GM12865 (cell line): Measurements from ENCODE around the gene NONO.
A peak's percentile ranks its signal among the peaks of the same experiment; 100 is the strongest.

ENCODE experiments used
- DNase-seq: peaks from one replicate; pipeline ENCODE4 v3.0.0; 2010; ENCODE audit warnings: low read depth
- H3K4me3 ChIP-seq: 2 replicates; pipeline ENCODE4 v1.5.1; 2011; ENCODE audit warnings: mild to moderate bottlenecking, low read depth, low read length, control low read depth
- TF ChIP-seq, protein P1 (sequence below): IDR thresholded peaks from 2 replicates; pipeline ENCODE4 v1.5.1; 2011; ENCODE audit warnings: low read length, control low read depth, low read depth, inconsistent platforms; ENCODE audit not compliant: insufficient read depth; ENCODE audit errors: missing control alignments

Gene NONO

DNA sequence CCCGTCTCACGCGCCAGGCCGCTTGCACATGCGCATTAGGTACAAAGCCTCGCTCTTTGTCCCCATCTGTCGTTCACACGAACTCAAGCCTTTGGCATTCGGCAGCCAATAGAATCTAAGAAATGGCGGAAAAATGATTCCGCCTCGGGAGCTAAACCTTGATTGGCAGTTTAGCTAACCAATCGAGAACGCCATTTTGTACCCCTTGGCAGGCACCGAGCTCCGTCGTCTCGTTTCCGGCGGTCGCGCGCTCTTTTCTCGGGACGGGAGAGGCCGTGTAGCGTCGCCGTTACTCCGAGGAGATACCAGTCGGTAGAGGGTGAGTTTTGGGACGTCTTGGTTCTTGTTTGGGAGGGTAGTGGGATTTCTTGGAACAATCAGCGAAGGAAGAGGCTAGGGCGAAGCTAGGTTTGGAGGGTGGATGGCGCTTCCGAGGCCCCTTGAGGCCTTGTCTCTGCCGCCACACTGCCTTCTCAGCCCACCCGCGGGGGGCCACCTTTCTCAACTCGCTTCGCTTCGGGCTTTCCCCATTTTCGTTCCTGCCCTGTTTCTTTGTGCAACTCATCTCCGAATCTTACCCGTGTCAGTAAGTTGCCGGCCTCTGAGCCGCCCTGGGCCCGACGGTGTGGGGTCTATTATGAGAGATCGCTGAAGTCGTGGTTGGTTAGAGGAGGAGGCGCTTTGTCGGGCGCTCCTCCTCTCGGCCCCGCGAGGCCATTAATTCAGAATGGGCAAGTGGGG lies at the start of gene NONO:
Gene NONO (plus strand): TSS at position 233 of the 741 bp plus-strand sequence. CDS start 7,003 bp downstream, outside the sequence.
- H3K4me3 ChIP-seq: peak within 1 kb of the TSS; percentile 88
- DNase-seq: peak; percentile 99
- TF ChIP-seq, protein P1, sequence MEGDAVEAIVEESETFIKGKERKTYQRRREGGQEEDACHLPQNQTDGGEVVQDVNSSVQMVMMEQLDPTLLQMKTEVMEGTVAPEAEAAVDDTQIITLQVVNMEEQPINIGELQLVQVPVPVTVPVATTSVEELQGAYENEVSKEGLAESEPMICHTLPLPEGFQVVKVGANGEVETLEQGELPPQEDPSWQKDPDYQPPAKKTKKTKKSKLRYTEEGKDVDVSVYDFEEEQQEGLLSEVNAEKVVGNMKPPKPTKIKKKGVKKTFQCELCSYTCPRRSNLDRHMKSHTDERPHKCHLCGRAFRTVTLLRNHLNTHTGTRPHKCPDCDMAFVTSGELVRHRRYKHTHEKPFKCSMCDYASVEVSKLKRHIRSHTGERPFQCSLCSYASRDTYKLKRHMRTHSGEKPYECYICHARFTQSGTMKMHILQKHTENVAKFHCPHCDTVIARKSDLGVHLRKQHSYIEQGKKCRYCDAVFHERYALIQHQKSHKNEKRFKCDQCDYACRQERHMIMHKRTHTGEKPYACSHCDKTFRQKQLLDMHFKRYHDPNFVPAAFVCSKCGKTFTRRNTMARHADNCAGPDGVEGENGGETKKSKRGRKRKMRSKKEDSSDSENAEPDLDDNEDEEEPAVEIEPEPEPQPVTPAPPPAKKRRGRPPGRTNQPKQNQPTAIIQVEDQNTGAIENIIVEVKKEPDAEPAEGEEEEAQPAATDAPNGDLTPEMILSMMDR: no peak

DNA sequence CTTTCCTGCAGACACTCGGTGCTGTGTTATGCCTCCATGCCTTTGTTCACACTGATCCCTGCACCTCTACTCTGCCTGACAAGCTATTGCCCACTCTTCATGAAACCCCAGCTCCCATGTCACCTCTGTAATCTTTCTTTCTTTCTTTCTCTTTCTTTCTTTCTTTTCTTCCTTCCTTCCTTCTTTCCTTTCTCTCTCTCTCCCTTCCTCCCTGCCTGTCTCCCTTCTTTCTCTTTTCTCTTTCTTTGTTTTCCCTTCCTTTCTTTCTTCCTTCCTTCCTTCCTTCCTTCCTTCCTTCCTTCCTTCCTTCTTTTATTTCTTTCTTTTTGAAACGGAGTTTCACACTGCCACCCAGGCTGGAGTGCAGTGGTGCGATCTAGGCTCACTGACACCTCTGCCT lies 48.0 kb upstream of the NONO start:
- H3K4me3 ChIP-seq: no peak overlapping the region
- TF ChIP-seq, protein P1: no peak
- no peak for DNase-seq

DNA sequence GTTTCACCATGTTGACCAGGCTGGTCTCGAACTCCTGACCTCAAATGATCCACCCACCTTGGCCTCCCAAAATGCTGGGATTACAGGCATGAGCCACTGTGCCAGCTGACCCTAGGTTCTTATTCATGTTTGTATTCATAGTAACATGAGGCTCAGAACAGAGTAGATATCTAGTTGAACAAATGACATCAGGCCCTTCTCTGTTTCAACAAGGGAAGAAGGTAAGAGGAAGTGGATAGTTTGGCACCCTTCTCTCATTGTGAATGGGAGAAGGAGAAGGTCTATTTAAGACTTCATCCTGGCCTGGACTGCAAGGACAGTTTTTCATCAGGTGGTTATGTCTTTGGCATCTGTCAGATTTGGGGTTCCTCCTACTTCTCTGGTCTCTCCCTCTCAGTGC lies 46.6 kb upstream of the NONO start:
- no peak overlapping the region for H3K4me3 ChIP-seq
- TF ChIP-seq, protein P1: no peak
- no peak for DNase-seq

DNA sequence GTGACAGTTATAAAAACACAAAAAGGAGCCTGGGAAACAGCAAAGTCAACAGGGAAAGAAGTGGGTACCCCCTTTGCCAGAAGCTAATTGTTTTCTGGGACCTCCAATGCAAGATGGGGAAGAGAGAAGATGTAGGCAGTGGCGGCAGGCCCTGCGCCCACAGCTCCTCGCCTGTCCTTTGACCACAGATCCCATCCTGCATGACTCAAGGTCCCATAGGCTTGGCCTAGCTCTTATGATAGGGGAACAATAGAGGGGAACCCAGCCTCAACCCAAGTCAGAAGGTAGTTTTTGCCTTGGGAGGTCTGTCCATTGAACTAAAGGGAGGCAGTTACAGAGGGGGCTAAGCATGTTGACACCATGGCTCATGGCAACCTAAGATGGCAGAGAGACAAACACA lies 43.7 kb upstream of the NONO start:
- TF ChIP-seq, protein P1: no peak
- no peak overlapping the region for H3K4me3 ChIP-seq
- no peak for DNase-seq

GRCh38 chrX:71241301-71241700 lies 42.1 kb upstream of the NONO start:
- no peak for DNase-seq
- TF ChIP-seq, protein P1: no peak
- no peak overlapping the region for H3K4me3 ChIP-seq

GRCh38 chrX:71244359-71245128 lies 38.9 kb upstream of the NONO start:
- TF ChIP-seq, protein P1: no peak
- no peak for DNase-seq
- H3K4me3 ChIP-seq: no peak overlapping the region
